Measurements from ENCODE around the gene IL37.

The IL37 gene

DNA sequence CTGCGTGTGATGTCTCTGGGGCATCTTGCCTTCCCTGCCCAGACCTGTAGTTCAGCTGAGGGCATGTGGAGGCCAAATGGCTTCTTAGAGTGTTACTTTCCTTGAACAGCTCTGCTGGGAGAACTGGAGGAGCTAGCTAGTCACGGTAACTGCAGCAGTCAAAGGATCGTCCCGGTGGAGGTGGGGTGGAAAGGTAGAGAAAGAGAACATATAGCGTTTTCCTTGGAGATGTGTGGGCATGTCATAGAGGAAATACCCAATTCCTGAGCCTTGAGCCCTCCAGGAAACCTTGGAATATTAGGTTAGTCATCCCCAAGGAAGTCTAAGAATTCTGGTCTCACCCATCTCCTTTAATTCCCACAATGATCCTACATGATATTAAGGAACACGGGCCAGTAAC is 33.5 kb upstream of the IL37 start:
- TF ChIP-seq TAF1 (IDR thresholded peaks at IDR 0.05; ENCODE audit: low read depth, low read length), result no peak
- no peak for TF ChIP-seq PAX5 (IDR thresholded peaks at IDR 0.05; ENCODE audit: insufficient read depth, low read length, severe bottlenecking)
- TF ChIP-seq POLR2AphosphoS5 (IDR thresholded peaks at IDR 0.05; ENCODE audit: low read depth, low read length), result no peak
- TF ChIP-seq SPI1 (IDR thresholded peaks at IDR 0.05; ENCODE audit: low read depth, low read length), result no peak
- TF ChIP-seq POLR2A (IDR thresholded peaks at IDR 0.05; ENCODE audit: low read depth, low read length), result no peak
- no peak for TF ChIP-seq POU2F2 (IDR thresholded peaks at IDR 0.05; ENCODE audit: low read depth, low read length)
- DNase-seq (ENCODE audit: insufficient read length, low spot score), result no peak
- no peak for FAIRE-seq

DNA sequence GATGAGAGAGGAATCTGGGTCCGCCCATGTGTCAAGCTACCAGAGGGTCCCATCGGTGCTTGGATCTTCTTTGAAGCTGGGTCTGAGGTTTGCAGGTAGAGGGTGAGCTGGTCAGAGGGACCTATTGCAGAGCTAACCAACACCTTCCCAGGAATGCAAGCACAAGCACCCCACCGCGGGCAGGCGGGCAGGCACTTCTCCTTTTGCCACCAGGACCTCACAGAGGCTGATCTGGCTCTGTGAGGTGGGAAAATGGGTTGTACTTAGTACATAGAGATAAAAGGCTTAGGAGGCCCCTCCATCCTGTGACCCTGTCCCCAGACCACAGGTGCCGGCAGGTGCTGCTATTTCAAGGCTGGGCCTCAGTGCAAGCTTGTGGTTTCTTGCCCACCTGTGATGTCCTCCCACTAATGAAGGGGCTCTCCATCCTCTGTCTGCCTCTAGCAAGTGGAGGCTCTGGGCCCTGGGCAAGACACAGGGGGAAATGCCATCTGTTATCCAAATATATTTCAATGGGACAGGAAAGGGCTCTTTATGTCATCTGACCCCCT is 31.4 kb upstream of the IL37 start:
- FAIRE-seq (no peak), DNase-seq (ENCODE audit: insufficient read length, low spot score) (no peak)
- TF ChIP-seq SPI1 (IDR thresholded peaks at IDR 0.05; ENCODE audit: low read depth, low read length), result peak; percentile 72
- TF ChIP-seq POLR2AphosphoS5 (IDR thresholded peaks at IDR 0.05; ENCODE audit: low read depth, low read length), result no peak

DNA sequence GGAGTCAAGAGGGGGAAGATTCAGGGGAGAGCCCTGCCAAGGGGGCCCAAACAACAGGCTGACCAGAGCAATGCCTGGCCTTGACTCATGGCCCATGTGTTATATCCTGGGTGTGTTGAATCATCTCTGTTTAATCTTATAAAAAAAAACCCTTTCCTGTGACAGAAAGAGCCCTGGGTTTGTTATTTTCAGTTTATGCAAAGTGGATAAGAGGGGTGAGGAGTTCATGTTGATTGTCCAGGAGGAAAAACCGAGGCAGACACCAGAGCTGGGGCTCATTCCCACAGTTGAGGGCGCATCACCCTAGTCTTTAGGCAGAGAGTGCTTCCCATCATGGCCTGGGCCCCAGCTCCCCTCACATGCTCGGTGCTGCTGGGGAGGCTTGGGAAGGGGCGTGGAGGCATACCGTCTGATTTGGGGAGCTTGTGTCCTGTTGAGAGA is 30.9 kb upstream of the IL37 start:
- DNase-seq (ENCODE audit: insufficient read length, low spot score) (no peak), FAIRE-seq (peak; percentile 41)
- TF ChIP-seq POU2F2 (IDR thresholded peaks at IDR 0.05; ENCODE audit: low read depth, low read length), result 0 out of 2 replicates have a peak, but pooled peaks have one; percentile 17
- TF ChIP-seq POLR2AphosphoS5 (IDR thresholded peaks at IDR 0.05; ENCODE audit: low read depth, low read length), result no peak
- no peak for TF ChIP-seq PAX5 (IDR thresholded peaks at IDR 0.05; ENCODE audit: insufficient read depth, low read length, severe bottlenecking)

DNA sequence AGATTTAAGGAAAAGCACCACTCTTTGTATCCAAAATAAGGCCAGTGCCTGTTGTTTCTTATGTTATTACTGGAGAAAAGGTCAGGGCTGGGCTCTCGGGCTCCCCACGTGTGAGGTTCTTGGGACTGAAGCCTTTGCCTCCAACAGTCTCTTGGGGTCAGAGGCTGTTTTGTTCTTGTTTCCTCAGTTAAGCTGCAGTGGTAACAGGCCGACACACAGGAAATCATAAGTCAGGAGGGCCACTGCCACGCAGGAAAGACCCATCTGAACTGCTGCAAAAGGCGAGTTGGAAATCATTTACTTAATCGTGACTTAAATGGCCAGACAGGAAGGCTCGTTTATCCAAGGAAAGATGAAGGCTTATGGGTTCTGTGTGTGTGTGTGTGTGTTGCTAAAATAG is 30.3 kb upstream of the IL37 start:
- DNase-seq (ENCODE audit: insufficient read length, low spot score) (no peak), FAIRE-seq (peak; percentile 31)
- TF ChIP-seq POU2F2 (IDR thresholded peaks at IDR 0.05; ENCODE audit: low read depth, low read length) (no peak), TAF1 (IDR thresholded peaks at IDR 0.05; ENCODE audit: low read depth, low read length) (no peak), POLR2AphosphoS5 (IDR thresholded peaks at IDR 0.05; ENCODE audit: low read depth, low read length) (no peak), SPI1 (IDR thresholded peaks at IDR 0.05; ENCODE audit: low read depth, low read length) (no peak), PAX5 (IDR thresholded peaks at IDR 0.05; ENCODE audit: insufficient read depth, low read length, severe bottlenecking) (no peak), POLR2A (IDR thresholded peaks at IDR 0.05; ENCODE audit: low read depth, low read length) (no peak)

DNA sequence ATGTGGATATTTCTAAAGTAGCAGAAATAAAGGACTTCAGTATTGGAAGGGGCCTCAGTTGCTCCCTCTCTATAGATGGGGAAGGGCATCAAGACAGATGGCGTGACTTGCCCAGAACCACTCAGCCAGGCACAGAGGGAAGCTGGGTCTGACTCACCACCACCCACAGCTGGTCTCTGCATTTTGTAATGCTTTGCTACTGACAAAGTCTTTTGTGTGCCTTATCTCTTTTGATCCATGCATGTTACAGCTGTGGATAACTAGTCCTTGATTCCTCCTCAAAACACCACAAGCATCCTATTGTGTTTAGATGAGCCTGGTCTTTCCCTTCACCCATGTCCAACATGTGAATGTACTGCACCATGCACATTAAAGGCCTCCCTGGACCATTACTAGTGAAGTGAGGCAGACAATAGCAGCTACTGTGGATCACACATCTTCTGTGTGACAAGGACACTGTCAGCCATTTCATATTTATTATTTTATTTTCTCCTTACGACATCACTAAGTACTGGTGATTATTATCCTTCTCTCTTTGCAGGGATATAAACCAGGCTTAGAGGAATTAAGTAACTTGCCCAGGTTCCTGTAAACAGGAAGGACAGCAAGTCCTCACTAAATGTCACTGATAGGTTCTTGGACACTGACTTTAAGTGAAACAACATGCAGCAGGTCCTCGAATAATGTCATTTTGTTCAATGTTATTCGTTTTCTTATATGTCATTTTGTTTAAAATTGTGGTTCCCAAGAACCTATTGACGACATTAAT is 29.6 kb upstream of the IL37 start:
- peak; percentile 75; the same call in 1 of the 2 replicates for TF ChIP-seq POU2F2 (IDR thresholded peaks at IDR 0.05; ENCODE audit: low read depth, low read length)
- TF ChIP-seq TAF1 (IDR thresholded peaks at IDR 0.05; ENCODE audit: low read depth, low read length), result no peak
- TF ChIP-seq POLR2AphosphoS5 (IDR thresholded peaks at IDR 0.05; ENCODE audit: low read depth, low read length), result 0 out of 2 replicates have a peak, but pooled peaks have one; percentile 20
- TF ChIP-seq PAX5 (IDR thresholded peaks at IDR 0.05; ENCODE audit: insufficient read depth, low read length, severe bottlenecking), result peak; percentile 81
- TF ChIP-seq SPI1 (IDR thresholded peaks at IDR 0.05; ENCODE audit: low read depth, low read length), result peak; percentile 49; the same call in 1 of the 2 replicates
- TF ChIP-seq POLR2A (IDR thresholded peaks at IDR 0.05; ENCODE audit: low read depth, low read length), result no peak
- peak; percentile 86 for FAIRE-seq
- peak; percentile 39 for DNase-seq (ENCODE audit: insufficient read length, low spot score)

DNA sequence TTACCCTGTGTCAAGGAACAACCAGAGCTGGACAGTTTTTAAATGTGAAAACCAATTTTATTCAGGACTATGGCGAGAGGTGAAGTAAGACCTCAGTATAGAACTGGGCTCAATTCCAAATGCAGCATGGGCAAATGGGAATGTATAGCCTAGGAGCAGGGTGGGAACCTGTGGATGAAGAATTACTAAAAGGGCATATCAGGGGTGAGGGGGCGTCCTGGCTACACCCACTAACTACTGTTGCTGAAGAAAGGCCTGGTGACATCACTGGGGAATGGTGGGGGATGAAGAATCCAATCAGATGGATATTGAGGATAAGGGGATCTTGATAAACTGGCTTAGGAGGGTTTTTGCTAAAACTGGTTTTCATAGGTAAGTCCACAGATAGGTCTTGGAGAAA is 27.3 kb upstream of the IL37 start:
- no peak for FAIRE-seq
- no peak for TF ChIP-seq PAX5 (IDR thresholded peaks at IDR 0.05; ENCODE audit: insufficient read depth, low read length, severe bottlenecking)
- TF ChIP-seq SPI1 (IDR thresholded peaks at IDR 0.05; ENCODE audit: low read depth, low read length), result no peak
- TF ChIP-seq POLR2AphosphoS5 (IDR thresholded peaks at IDR 0.05; ENCODE audit: low read depth, low read length), result no peak
- TF ChIP-seq POLR2A (IDR thresholded peaks at IDR 0.05; ENCODE audit: low read depth, low read length), result no peak
- TF ChIP-seq POU2F2 (IDR thresholded peaks at IDR 0.05; ENCODE audit: low read depth, low read length), result no peak
- no peak for TF ChIP-seq TAF1 (IDR thresholded peaks at IDR 0.05; ENCODE audit: low read depth, low read length)
- no peak for DNase-seq (ENCODE audit: insufficient read length, low spot score)

DNA sequence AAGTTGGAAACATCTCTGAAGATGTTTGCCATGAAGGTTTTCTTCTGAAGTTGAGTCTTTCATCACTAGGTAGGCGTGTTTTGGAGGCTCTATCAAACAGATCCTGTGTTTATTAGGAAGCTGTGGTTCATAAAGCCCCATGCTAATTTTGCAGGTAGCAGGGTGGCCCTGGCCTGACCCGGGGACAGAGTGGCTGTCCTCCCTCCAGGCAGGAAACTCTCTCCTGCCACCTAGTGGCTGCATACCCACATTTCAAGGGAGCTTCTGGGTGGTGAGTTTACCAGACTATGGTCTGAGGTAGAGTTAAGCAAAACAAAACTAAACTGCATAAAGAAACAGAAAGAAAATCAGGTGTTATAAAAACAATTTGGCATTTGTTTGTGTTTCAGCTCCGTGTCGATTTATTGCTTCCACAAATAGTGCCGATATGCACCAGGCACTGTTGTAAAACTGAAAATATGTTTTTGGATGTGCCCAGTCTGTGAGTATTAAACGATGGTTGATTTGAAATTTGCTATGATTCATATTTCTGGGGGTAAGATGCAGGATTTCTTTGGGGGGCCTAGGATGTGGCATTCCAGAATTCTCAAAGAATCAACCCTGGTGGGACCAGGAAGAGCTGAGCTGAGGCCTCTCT is 26.0 kb upstream of the IL37 start:
- DNase-seq (ENCODE audit: insufficient read length, low spot score) (peak; percentile 54), FAIRE-seq (peak; percentile 89)
- TF ChIP-seq POU2F2 (IDR thresholded peaks at IDR 0.05; ENCODE audit: low read depth, low read length), result no peak

DNA sequence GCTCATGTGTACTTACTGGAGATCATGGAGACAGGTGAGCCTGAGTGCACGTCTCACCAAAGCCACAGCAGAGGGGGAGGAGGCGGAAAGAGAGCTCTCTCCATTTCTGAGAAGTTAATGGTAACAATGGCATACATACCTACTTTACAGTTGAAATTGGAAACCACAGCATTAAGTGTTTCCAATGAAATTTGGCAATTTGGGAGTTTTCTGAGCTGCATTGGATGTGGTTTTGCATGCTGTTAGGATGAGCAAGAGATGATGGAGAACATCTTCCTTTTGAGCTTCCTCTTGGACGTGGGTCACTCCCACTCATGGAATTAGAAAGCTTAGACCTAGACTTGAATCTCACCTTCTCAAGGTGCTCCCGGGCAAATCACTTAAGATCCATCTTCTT is 25.5 kb upstream of the IL37 start:
- no peak for DNase-seq (ENCODE audit: insufficient read length, low spot score)
- no peak for FAIRE-seq
- TF ChIP-seq PAX5 (IDR thresholded peaks at IDR 0.05; ENCODE audit: insufficient read depth, low read length, severe bottlenecking) (no peak), POLR2A (IDR thresholded peaks at IDR 0.05; ENCODE audit: low read depth, low read length) (no peak), POLR2AphosphoS5 (IDR thresholded peaks at IDR 0.05; ENCODE audit: low read depth, low read length) (no peak), TAF1 (IDR thresholded peaks at IDR 0.05; ENCODE audit: low read depth, low read length) (no peak), POU2F2 (IDR thresholded peaks at IDR 0.05; ENCODE audit: low read depth, low read length) (no peak), SPI1 (IDR thresholded peaks at IDR 0.05; ENCODE audit: low read depth, low read length) (no peak)

DNA sequence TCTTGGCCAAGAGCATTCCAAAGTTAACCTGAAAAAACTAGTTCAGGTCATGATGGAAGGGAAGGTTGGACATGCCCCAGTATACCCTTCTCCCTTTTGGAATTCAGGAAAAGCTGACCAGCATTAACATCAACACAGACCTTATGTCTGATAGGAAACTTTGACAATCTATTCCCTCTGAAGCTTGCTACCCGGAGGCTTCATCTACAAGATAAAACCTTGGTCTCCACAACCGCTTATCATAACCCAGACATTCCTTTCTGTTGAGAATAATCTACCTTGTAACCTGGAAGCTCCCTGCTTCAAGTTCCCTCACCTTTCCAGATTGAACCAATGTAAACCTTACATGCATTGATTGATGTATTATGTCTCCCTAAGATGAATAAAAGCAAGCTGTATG is 24.7 kb upstream of the IL37 start:
- no peak for DNase-seq (ENCODE audit: insufficient read length, low spot score)
- no peak for FAIRE-seq
- no peak for TF ChIP-seq POU2F2 (IDR thresholded peaks at IDR 0.05; ENCODE audit: low read depth, low read length)
- no peak for TF ChIP-seq POLR2AphosphoS5 (IDR thresholded peaks at IDR 0.05; ENCODE audit: low read depth, low read length)
- no peak for TF ChIP-seq TAF1 (IDR thresholded peaks at IDR 0.05; ENCODE audit: low read depth, low read length)
